Large intestine (tissue), 3 donors: ENCODE results near the gene EMC7. TPM values are rescaled to one million over a fixed set of nuclear protein-coding genes. Genes with fewer than 3 reads are reported as not detected.
"Not testable (repeated sequence)": the region's sequence is repeated elsewhere in the genome, so short reads cannot be mapped to it uniquely, and the experiment has no call there.

ENCODE experiments used
- DNase-seq, 2 donors: peaks; one replicate each; pipeline versions ENCODE4 v3.0.0 to v3.0.0-alpha.2; 2013
- H3K27ac ChIP-seq: one replicate; pipeline ENCODE4 v1.5.1; 2013; ENCODE audit warnings: low read length
- H3K27me3 ChIP-seq: 2 replicates; pipeline ENCODE4 v1.6.1; 2013; ENCODE audit warnings: low read length; ENCODE audit not compliant: control insufficient read depth, insufficient read depth
- H3K36me3 ChIP-seq: 2 replicates; pipeline ENCODE4 v1.6.1; 2013; ENCODE audit warnings: low read length; ENCODE audit not compliant: control insufficient read depth, insufficient read depth
- H3K4me1 ChIP-seq: one replicate; pipeline ENCODE4 v1.6.1; 2013; ENCODE audit warnings: low read length; ENCODE audit not compliant: control insufficient read depth, insufficient read depth
- H3K4me3 ChIP-seq: one replicate; pipeline ENCODE4 v1.5.1; 2013; ENCODE audit warnings: low read length
- H3K9me3 ChIP-seq: one replicate; pipeline ENCODE4 v1.6.1; 2013; ENCODE audit warnings: mild to moderate bottlenecking, low read depth, low read length, moderate library complexity; ENCODE audit not compliant: control insufficient read depth
- WGBS: methylation state at CpG from one replicate; pipeline ENCODE4 v1.1.5; 2013; ENCODE audit warnings: low lambda C conversion rate; ENCODE audit not compliant: insufficient coverage; 5-methylcytosine and 5-hydroxymethylcytosine counted together
- polyA plus RNA-seq: library from polyadenylated mRNA; unstranded; fragments of 120-200 nt; gene quantifications from one replicate; pipeline ENCODE4 v1.2.1, GENCODE V29; 2013

The EMC7 gene
- polyA plus RNA-seq, 1 donor = 52.1 TPM

- H3K36me3 ChIP-seq, DNase-seq, H3K4me1 ChIP-seq, H3K4me3 ChIP-seq, H3K27ac ChIP-seq, H3K9me3 ChIP-seq, H3K27me3 ChIP-seq: not testable (repeated sequence)
- no CpG with 5 or more reads among the region's 12 CpGs for WGBS
These were observed 20.1 kb upstream of the EMC7 start for GRCh38 chr15:34121786-34122185.

DNA sequence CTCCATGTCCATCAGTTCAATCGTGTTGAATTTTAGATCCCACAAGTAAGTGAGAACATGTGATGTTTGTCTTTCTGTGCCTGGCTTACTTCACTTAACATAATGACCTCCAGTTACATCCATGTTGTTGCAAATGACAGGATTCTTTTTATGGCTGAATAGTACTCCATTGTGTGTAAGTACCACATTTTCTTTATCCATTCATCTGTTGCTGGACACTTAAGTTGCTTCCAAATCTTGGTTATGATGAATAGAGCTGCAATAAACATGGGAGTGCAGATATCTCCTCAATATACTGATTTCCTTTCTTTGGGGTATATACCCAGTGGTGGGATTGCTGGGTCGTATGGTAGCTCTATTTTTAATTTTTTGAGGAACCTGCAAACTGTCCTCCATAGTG lies 18.8 kb upstream of the EMC7 start:
- WGBS = 100% methylated on average over 1 of the region's 2 CpGs
- not testable (repeated sequence) for H3K4me1 ChIP-seq, H3K36me3 ChIP-seq, DNase-seq, H3K4me3 ChIP-seq, H3K27ac ChIP-seq, H3K9me3 ChIP-seq, H3K27me3 ChIP-seq

DNA sequence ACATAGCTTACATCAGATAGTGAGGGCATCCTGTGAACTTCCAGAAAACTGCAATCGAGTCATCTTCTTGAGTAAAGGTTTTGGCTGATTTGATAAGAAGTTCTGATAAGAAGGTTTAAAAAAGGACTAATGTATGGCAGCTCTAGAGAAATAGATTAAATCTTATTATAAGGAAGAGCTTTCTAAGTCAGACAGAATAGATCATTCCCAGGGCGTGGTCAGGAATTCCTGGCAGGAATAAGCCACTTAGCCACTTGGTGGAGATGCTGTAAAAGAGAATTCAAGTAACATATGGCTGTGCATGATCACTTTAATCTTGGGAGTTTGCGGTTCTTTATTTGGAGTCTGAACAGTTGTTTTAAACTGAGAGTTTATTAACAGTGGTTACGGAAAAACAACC lies 17.6 kb upstream of the EMC7 start:
- WGBS = 88% methylated on average over 3 of the region's 4 CpGs
- Histone ChIP-seq H3K4me3 (no peak overlapping the region), H3K27me3 (no peaks in the 10 kb centered on the region), H3K9me3 (no peaks in the 10 kb centered on the region), H3K36me3 (no peaks in the 10 kb centered on the region), H3K4me1 (no peaks in the 10 kb centered on the region), H3K27ac (no peak overlapping the region)
- no peak for DNase-seq

GRCh38 chr15:34116620-34117019 lies 15.0 kb upstream of the EMC7 start:
- DNase-seq = no peak
- Histone ChIP-seq H3K9me3 (no peaks in the 10 kb centered on the region), H3K27ac (no peak overlapping the region), H3K36me3 (no peaks in the 10 kb centered on the region), H3K4me3 (no peak overlapping the region), H3K27me3 (no peaks in the 10 kb centered on the region), H3K4me1 (no peaks in the 10 kb centered on the region)
- no CpG with 5 or more reads among the region's 2 CpGs for WGBS

DNA sequence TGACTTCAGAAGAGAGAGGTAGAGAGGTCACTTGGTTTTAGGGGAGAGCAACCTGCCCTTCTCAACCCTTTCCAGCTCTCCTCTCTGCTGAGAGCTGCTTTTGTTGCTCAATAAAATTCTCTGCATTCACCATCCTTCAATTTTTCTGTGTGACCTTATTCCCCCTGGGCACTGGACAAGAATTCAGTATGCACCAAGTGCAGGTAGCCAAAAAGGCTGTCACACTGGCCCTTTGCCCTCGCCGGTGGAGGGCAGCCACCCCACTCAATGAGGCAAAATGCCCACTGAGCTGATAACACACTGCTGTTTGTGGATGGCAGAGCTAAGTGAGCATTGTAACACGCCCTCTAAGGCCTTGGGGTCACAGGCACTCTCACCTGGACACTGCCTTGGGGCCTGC lies 13.1 kb upstream of the EMC7 start:
- Histone ChIP-seq H3K9me3 (no peaks in the 10 kb centered on the region), H3K4me3 (no peak overlapping the region), H3K4me1 (no peaks in the 10 kb centered on the region), H3K36me3 (no peaks in the 10 kb centered on the region), H3K27ac (no peak overlapping the region), H3K27me3 (no peaks in the 10 kb centered on the region)
- no peak for DNase-seq
- no CpG with 5 or more reads among the region's 3 CpGs for WGBS

GRCh38 chr15:34114215-34114614 lies 12.6 kb upstream of the EMC7 start:
- no CpG with 5 or more reads among the region's 2 CpGs for WGBS
- no peak overlapping the region for H3K27ac ChIP-seq

DNA sequence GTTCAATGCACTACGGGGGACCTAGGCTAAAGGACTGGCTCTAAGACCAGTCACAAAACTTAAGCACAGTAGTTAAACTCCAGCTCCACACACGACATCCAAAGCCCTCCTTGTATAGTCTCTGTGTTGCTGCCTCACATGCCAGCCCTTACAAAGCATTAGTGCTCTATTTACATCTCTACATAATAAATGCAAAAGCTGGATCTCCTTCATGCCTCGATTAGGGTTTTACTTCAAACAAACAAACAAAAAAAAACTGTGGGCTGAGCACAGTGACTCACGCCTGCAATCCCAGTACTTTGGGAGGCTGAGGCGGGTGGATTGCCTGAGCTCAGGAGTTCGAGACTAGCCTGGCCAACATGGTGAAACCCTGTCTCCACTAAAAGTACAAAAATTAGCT lies 9.8 kb upstream of the EMC7 start:
- Histone ChIP-seq H3K27me3 (no peaks in the 10 kb centered on the region), H3K36me3 (no peaks in the 10 kb centered on the region), H3K27ac (no peak overlapping the region), H3K9me3 (no peaks in the 10 kb centered on the region), H3K4me1 (no peaks in the 10 kb centered on the region), H3K4me3 (no peak overlapping the region)
- no CpG with 5 or more reads among the region's 6 CpGs for WGBS
- DNase-seq = no peak

More at GRCh38 chr15:34114215-34114614, 12.6 kb upstream of the EMC7 start:
- H3K36me3 ChIP-seq = no peaks in the 10 kb centered on the region
- no peak overlapping the region for H3K4me3 ChIP-seq
- H3K4me1 ChIP-seq = no peaks in the 10 kb centered on the region
- H3K27me3 ChIP-seq = no peaks in the 10 kb centered on the region
- no peaks in the 10 kb centered on the region for H3K9me3 ChIP-seq
- no peak for DNase-seq

GRCh38 chr15:34109797-34110663 lies 8.4 kb upstream of the EMC7 start:
- Histone ChIP-seq H3K4me1 (no peaks in the 10 kb centered on the region), H3K9me3 (no peaks in the 10 kb centered on the region), H3K4me3 (no peak overlapping the region), H3K36me3 (no peaks in the 10 kb centered on the region), H3K27ac (no peak overlapping the region), H3K27me3 (no peaks in the 10 kb centered on the region)
- WGBS = 79% methylated on average over 2 of the region's 5 CpGs
- no peak for DNase-seq

GRCh38 chr15:34107315-34107714 lies 5.7 kb upstream of the EMC7 start:
- DNase-seq = no peak
- no peak overlapping the region for H3K4me3 ChIP-seq
- H3K36me3 ChIP-seq = no peaks in the 10 kb centered on the region
- H3K9me3 ChIP-seq = no peaks in the 10 kb centered on the region
- H3K4me1 ChIP-seq = no peaks in the 10 kb centered on the region
- H3K27ac ChIP-seq = no peak overlapping the region
- no peaks in the 10 kb centered on the region for H3K27me3 ChIP-seq
- WGBS = no CpG with 5 or more reads among the region's 2 CpGs

DNA sequence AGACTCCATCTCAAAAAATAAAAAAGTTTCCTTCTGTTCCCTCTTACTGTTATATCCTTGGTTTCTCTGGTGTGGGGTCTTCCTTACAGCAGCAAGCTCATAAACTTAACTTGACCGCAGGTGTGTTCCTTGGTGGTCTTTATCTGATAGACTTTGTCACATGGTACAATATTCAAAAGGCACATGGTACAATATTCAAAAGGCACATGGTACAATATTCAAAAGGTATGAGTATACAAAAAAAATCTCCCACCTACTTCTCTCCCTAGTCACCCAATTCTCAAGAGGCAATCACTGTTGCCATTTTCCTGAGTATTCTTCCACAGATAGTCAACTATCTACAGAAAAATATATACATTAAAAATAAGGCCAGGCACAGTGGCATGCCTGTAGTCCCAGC lies 4.8 kb upstream of the EMC7 start:
- H3K4me3 ChIP-seq = no peak overlapping the region
- H3K36me3 ChIP-seq = no peaks in the 10 kb centered on the region
- no peaks in the 10 kb centered on the region for H3K4me1 ChIP-seq
- no peak overlapping the region for H3K27ac ChIP-seq
- no peaks in the 10 kb centered on the region for H3K9me3 ChIP-seq
- no peak for DNase-seq
- WGBS = no CpG with 5 or more reads among the region's 1 CpG
- no peaks in the 10 kb centered on the region for H3K27me3 ChIP-seq
